Common myeloid progenitor, CD34-positive (primary cell): ENCODE results near the gene ABCA2.
"Not testable (repeated sequence)": the region's sequence is repeated elsewhere in the genome, so short reads cannot be mapped to it uniquely, and the experiment has no call there.

Experiments
- CTCF ChIA-PET: fragments of 350-600 bp; sonication (Branson Sonifier 250); formaldehyde crosslinking; loops from one replicate; lab custom pipeline; 2021; ENCODE audit warnings: antibody characterized with exemption; lab: Charles Lee
- POLR2A ChIA-PET: fragments of 350-600 bp; sonication (Branson Sonifier 250); formaldehyde crosslinking; loops from one replicate; lab custom pipeline; 2021; ENCODE audit warnings: antibody characterized with exemption; lab: Charles Lee
- DNase-seq, 3 donors: peaks; one replicate each; pipeline versions ENCODE4 v3.0.0 to v3.0.0-alpha.2; 2013
- H3K27ac ChIP-seq, 2 experiments: 1 replicate in 1 of 2; 2 replicates in 1 of 2; pipeline ENCODE4 v1.7.0; 2013; ENCODE audit warnings: inconsistent platforms in 2 of 2, low read length in 2 of 2, mild to moderate bottlenecking in 2 of 2, low read depth in 1 of 2, moderate library complexity in 1 of 2; ENCODE audit not compliant: severe bottlenecking in 2 of 2, insufficient read depth in 1 of 2, poor library complexity in 1 of 2
- H3K27me3 ChIP-seq, 5 experiments: replicated peaks in 2 of 5; 1 replicate in 3 of 5; 2 replicates in 2 of 5; pipeline versions ENCODE4 v1.6.1 to v1.7.0; 2013; ENCODE audit warnings: low read length in 4 of 5, mild to moderate bottlenecking in 2 of 5, moderate library complexity in 2 of 5, inconsistent platforms in 1 of 5; ENCODE audit not compliant: insufficient read depth in 5 of 5, control insufficient read depth in 4 of 5
- H3K36me3 ChIP-seq, 4 experiments: 1 replicate in 2 of 4; 2 replicates in 2 of 4; pipeline versions ENCODE4 v1.6.1 to v1.7.0; 2013; ENCODE audit warnings: low read length in 3 of 4, control low read depth in 1 of 4, mild to moderate bottlenecking in 1 of 4; ENCODE audit not compliant: control insufficient read depth in 4 of 4, insufficient read depth in 4 of 4
- H3K4me1 ChIP-seq, 4 experiments: 1 replicate in 3 of 4; 2 replicates in 1 of 4; pipeline versions ENCODE4 v1.6.1 to v1.7.1; 2013; ENCODE audit warnings: low read length in 3 of 4, mild to moderate bottlenecking in 3 of 4, control low read depth in 1 of 4, inconsistent platforms in 1 of 4, moderate library complexity in 1 of 4; ENCODE audit not compliant: control insufficient read depth in 4 of 4, insufficient read depth in 4 of 4; ENCODE audit errors: control extremely low read depth in 1 of 4
- H3K4me3 ChIP-seq, 7 experiments: 1 replicate in 4 of 7; 2 replicates in 3 of 7; pipeline versions ENCODE4 v1.5.1 to v1.7.0; 2013; ENCODE audit warnings: mild to moderate bottlenecking in 7 of 7, low read length in 6 of 7, moderate library complexity in 6 of 7, inconsistent platforms in 2 of 7, low read depth in 2 of 7, control low read depth in 1 of 7; ENCODE audit not compliant: insufficient read depth in 4 of 7, control insufficient read depth in 1 of 7; ENCODE audit errors: extremely low read depth in 1 of 7
- H3K9me3 ChIP-seq, 5 experiments: 1 replicate in 4 of 5; 2 replicates in 1 of 5; pipeline versions ENCODE4 v1.6.1 to v1.7.1; 2013; ENCODE audit warnings: low read length in 4 of 5, mild to moderate bottlenecking in 2 of 5, inconsistent platforms in 1 of 5, low read depth in 1 of 5, moderate library complexity in 1 of 5; ENCODE audit not compliant: control insufficient read depth in 4 of 5, insufficient read depth in 2 of 5; ENCODE audit errors: control extremely low read depth in 1 of 5
- WGBS: methylation state at CpG from one replicate; pipeline ENCODE4 v1.1.5; 2013; ENCODE audit not compliant: insufficient coverage; 5-methylcytosine and 5-hydroxymethylcytosine counted together

Gene ABCA2

DNA sequence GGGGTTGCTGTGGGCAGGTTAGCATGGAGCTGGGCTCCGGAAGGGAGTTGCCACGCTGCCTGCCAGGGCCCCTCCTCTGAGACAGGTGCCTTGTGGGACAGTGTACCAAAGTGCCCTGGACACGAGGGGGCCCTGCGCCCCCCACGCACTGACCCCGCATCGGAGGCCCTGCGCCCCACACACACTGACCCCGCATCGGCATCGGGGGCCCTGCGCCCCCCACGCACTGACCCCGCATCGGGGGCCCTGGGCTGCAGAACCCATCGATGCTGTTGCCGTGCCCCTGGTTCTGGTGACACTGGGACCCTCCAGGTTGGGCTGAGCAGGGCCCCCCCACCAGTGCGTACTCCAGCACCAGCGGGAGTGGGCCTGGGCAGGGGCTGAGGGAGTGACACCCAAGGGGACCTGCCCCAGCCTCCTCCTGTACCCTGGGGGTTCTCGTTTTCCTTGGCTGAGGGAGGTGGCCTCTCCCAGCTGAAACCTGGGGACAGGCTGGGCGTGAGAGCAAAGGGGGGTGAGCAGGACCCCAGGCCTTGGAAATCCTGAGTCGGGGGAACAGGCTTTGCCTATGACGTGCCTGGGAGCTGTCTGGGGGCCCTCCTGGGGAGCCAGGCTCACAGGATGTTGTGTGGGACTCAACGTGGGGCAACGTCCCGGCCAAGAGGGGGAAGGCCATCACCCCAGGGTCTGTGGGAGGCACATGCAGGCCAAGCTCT is 35.4 kb upstream of the ABCA2 start:
- no peak for DNase-seq
- 89% methylated on average over 25 of the region's 26 CpGs for WGBS
- Histone ChIP-seq H3K4me1 (peaks cover 0 to 20% (median 8%) of the 10 kb centered on the region in 4 experiments), H3K27ac (no peak overlapping the region), H3K9me3 (no peaks in the 10 kb centered on the region), H3K27me3 (no peaks in the 10 kb centered on the region), H3K4me3 (no peak overlapping the region), H3K36me3 (peaks cover 0 to 26% (median 4%) of the 10 kb centered on the region in 4 experiments)
- ChIA-PET CTCF (interaction anchor here (1.1 to 8.9 kb wide), 10 partner anchors 6 to 37 kb away, joined by 3 to 76 read pairs (median 4); no protein-coding TSS in a partner anchor), POLR2A (interaction anchor here (0.8 kb wide), 1 partner anchor 28 kb away, joined by 3 read pairs; no protein-coding TSS in a partner anchor)

DNA sequence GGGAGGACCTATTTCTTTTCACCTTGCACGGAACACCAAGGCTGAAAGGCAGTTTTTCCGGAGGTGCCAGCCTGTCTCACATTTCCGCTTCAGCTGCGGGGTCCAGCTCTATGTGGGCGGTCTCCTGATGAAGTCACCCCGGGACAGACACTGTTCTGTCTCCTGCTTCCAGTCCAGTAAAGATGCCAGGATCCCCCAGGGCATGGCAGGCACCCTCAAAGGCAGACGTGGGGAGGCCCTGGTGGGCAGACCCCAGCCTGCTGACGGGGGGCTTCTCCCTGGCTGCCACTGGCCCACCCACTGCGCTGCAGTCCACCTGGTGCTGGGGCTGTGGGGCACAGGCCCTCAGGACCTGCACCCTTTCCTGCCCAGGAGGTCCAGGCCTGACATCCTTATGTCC is 34.8 kb upstream of the ABCA2 start:
- CTCF ChIA-PET, POLR2A ChIA-PET, H3K9me3 ChIP-seq, DNase-seq, H3K27ac ChIP-seq, H3K27me3 ChIP-seq, H3K4me3 ChIP-seq: not testable (repeated sequence)
- H3K4me1 ChIP-seq, result peaks cover 0 to 19% (median 8%) of the 10 kb centered on the region in 4 experiments
- 100% methylated on average over 3 of the region's 9 CpGs for WGBS
- H3K36me3 ChIP-seq, result peaks cover 0 to 26% (median 4%) of the 10 kb centered on the region in 4 experiments

DNA sequence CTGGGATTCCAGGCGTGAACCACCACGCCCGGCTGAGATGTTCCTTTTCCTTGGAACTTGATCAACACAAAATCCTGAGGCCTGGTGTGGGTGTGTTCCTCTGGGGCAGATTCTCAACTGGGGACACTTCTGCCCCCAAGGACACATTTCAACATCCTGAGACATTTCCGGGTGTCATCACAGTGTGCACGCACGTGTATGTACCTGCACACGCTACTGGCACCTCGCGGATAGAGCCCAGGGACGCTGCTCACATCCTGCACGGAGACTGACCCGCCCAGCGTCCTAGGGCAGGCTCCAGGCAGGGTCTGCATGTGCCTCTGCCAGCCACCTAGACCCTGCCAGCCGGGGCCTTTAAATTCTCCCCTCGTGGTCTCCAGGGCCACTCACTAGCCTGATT is 34.3 kb upstream of the ABCA2 start:
- H3K27ac ChIP-seq, result no peak overlapping the region
- no peak for DNase-seq
- H3K4me1 ChIP-seq, result peaks cover 0 to 21% (median 7%) of the 10 kb centered on the region in 4 experiments
- no peaks in the 10 kb centered on the region for H3K9me3 ChIP-seq
- ChIA-PET POLR2A (no interaction called here), CTCF (no interaction called here)
- no peak overlapping the region for H3K4me3 ChIP-seq
- peaks cover 0 to 26% (median 4%) of the 10 kb centered on the region in 4 experiments for H3K36me3 ChIP-seq
- H3K27me3 ChIP-seq, result no peaks in the 10 kb centered on the region
- WGBS, result 94% methylated on average over 15 of the region's 15 CpGs

DNA sequence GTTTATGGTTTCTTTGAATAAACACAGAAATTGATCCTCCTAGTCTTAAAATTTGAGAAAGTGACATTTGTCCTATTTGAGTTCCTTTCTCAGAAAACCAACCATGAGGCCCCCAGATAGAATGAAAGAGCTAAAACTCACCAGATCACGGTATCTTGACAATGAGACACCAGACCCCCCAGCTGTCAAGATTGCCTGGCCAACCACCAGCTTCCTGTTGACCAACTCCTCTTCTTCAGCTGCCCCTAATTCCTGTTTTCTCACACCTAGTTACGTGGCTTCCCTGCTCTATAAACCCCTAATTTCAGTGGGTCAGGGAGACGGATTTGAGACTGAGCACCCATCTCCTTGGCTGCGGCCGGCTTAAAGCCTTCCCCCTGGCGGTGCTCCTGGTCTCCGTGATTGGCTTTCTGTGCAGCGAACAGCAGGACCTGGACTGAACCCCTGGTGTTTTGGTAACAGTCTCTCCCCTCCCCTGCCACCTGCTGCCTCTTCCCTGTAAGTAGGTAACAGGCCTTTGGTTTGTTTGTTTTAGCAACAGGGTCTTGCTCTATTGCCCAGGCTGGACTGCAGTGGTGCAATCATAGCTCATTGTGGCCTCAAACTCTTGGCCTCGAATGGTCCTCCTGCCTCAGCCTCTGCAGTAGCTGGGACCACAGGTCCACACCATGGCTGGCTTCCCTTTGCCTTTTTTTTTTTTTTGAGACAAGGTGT is 30.6 kb upstream of the ABCA2 start:
- no peak overlapping the region for H3K4me3 ChIP-seq
- DNase-seq, result no peak
- ChIA-PET CTCF (interaction anchor here (0.8 to 7.8 kb wide), 4 partner anchors 9 to 24 kb away, joined by 3 to 76 read pairs (median 14); partner anchors contain the start of genes NPDC1 and SAPCD2), POLR2A (interaction anchor here (0.6 kb wide), 3 partner anchors 22 to 173 kb away, joined by 3 to 4 read pairs (median 4); partner anchors contain the start of gene TRAF2)
- peaks cover 0 to 26% (median 7%) of the 10 kb centered on the region in 5 experiments for H3K27me3 ChIP-seq
- no peaks in the 10 kb centered on the region for H3K36me3 ChIP-seq
- WGBS, result 92% methylated on average over 9 of the region's 9 CpGs
- H3K9me3 ChIP-seq, result no peaks in the 10 kb centered on the region
- H3K27ac ChIP-seq, result no peak overlapping the region
- H3K4me1 ChIP-seq, result peaks cover 0 to 26% (median 11%) of the 10 kb centered on the region in 4 experiments

DNA sequence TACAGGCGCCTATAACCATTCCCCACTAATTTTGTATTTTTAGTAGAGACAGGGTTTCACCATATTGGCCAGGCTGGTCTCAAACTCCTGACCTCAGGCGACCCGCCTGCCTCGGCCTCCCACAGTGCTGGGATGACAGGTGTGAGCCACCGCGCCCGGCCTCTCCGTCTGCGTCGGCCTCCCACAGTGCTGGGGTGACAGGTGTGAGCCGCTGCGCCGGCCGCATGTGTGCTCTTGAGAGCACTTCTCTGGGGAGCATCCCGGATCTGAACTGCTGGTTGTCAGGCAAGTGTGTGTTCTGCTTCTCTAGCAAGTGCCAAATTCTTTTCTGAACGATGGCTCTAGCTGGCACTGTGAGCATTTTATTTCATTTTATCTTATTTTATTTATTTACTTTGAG is 29.5 kb upstream of the ABCA2 start:
- POLR2A ChIA-PET, result no interaction called here
- H3K27ac ChIP-seq, result no peak overlapping the region
- no peak overlapping the region for H3K4me3 ChIP-seq
- H3K4me1 ChIP-seq, result peaks cover 0 to 33% (median 21%) of the 10 kb centered on the region in 4 experiments
- CTCF ChIA-PET, result interaction anchor here (4.9 to 7.8 kb wide), 2 partner anchors 10 to 11 kb away, joined by 23 to 76 read pairs; partner anchors contain the start of genes NPDC1 and SAPCD2
- H3K27me3 ChIP-seq, result peaks cover 0 to 37% (median 14%) of the 10 kb centered on the region in 5 experiments
- no peaks in the 10 kb centered on the region for H3K36me3 ChIP-seq
- no peaks in the 10 kb centered on the region for H3K9me3 ChIP-seq
- no peak for DNase-seq
- 96% methylated on average over 14 of the region's 16 CpGs for WGBS

DNA sequence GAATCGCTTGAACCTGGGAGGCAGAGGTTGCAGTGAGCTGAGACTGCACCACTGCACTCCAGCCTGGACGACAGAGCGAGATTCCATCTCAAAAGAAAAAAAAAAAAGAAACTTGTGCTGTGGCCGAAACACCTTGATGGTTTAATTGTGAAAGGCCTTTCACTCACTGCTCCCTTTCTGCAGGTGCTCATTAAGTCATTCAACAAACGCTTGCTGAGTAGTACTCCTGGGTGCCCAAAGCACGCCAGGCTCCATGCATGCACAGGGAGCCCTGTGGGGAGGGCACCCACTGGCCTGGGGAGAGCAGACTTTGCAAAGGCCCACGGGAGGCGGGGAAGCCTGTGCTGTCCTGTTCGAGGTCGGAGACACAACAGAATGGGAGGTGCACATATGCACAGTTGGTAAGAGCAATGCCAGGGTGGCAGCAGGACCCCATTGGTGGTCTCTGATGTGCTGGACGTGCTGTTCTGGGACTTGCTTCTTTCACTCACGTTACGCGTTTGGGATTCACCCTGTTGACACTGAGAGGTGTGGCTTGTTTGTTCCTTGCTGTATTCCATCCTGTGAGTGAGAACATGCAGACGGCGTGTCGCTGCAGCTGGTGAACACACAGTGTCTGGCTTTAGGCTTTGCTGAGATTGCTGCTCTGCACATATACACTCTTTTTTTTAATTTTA is 28.8 kb upstream of the ABCA2 start:
- H3K27ac ChIP-seq, result no peak overlapping the region
- POLR2A ChIA-PET, result interaction anchor here (0.6 kb wide), 1 partner anchor 240 kb away, joined by 3 read pairs; no protein-coding TSS in a partner anchor
- 94% methylated on average over 15 of the region's 17 CpGs for WGBS
- no peak overlapping the region for H3K4me3 ChIP-seq
- no peaks in the 10 kb centered on the region for H3K9me3 ChIP-seq
- H3K4me1 ChIP-seq, result peaks cover 0 to 35% (median 21%) of the 10 kb centered on the region in 4 experiments
- H3K27me3 ChIP-seq, result peaks cover 0 to 44% (median 17%) of the 10 kb centered on the region in 5 experiments
- no peak for DNase-seq
- CTCF ChIA-PET, result interaction anchor here (1.5 to 7.8 kb wide), 2 partner anchors 10 to 11 kb away, joined by 9 to 76 read pairs; partner anchors contain the start of gene SAPCD2
- H3K36me3 ChIP-seq, result no peaks in the 10 kb centered on the region
